HUES64 (cell line): ENCODE measurements around the gene GSK3B.
"Not testable (repeated sequence)": the region's sequence is repeated elsewhere in the genome, so short reads cannot be mapped to it uniquely, and the experiment has no call there.

Source experiments
- H3K27ac ChIP-seq: 2 replicates; pipeline ENCODE4 v1.7.0; 2013; ENCODE audit warnings: low read depth, low read length, inconsistent platforms
- H3K27me3 ChIP-seq: 2 replicates; pipeline ENCODE4 v1.6.1; 2013; ENCODE audit warnings: mild to moderate bottlenecking, low read length; ENCODE audit not compliant: insufficient read depth
- H3K36me3 ChIP-seq: 2 replicates; pipeline ENCODE4 v1.6.1; 2013; ENCODE audit warnings: mild to moderate bottlenecking, low read length; ENCODE audit not compliant: insufficient read depth
- H3K4me1 ChIP-seq: 2 replicates; pipeline ENCODE4 v1.6.1; 2013; ENCODE audit warnings: mild to moderate bottlenecking, low read length, moderate library complexity; ENCODE audit not compliant: insufficient read depth
- H3K4me3 ChIP-seq: 2 replicates; pipeline ENCODE4 v1.5.1; 2013; ENCODE audit warnings: mild to moderate bottlenecking, low read length, moderate library complexity
- H3K9ac ChIP-seq: 2 replicates; pipeline ENCODE4 v1.6.1; 2013; ENCODE audit warnings: mild to moderate bottlenecking, low read depth, low read length
- H3K9me3 ChIP-seq: 2 replicates; pipeline ENCODE4 v1.6.1; 2013; ENCODE audit warnings: low read depth, low read length; ENCODE audit not compliant: insufficient read depth
- WGBS: fragments of 150-250, 120-280 bp; methylation state at CpG from one replicate; pipeline ENCODE4 v1.1.7; 2013; ENCODE audit warnings: missing lambda C conversion rate; 5-methylcytosine and 5-hydroxymethylcytosine counted together

Gene GSK3B

DNA sequence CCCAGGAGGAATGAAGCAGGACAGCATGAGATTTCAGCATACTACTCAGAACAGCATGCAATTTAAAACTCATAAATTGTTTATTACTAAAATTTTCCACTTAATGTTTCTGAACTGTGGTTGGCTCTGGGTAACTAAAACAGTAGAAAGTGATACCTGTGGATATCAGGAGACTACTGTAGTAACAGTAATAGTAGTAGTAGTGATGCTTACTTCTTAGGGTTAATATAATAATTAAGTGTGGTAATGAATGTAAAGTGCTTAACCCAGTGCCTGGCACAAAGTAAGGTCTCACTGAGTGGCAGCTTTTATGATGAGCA, 195.1 kb downstream of the GSK3B start:
- no peak overlapping the region for H3K9ac ChIP-seq
- no peaks in the 10 kb centered on the region for H3K27me3 ChIP-seq
- H3K36me3 ChIP-seq, result peaks cover 20% of the 10 kb centered on the region; the same call in 1 of the 2 replicates
- H3K9me3 ChIP-seq, result no peaks in the 10 kb centered on the region
- no peak overlapping the region for H3K27ac ChIP-seq
- no peaks in the 10 kb centered on the region for H3K4me1 ChIP-seq
- H3K4me3 ChIP-seq, result no peak overlapping the region

DNA sequence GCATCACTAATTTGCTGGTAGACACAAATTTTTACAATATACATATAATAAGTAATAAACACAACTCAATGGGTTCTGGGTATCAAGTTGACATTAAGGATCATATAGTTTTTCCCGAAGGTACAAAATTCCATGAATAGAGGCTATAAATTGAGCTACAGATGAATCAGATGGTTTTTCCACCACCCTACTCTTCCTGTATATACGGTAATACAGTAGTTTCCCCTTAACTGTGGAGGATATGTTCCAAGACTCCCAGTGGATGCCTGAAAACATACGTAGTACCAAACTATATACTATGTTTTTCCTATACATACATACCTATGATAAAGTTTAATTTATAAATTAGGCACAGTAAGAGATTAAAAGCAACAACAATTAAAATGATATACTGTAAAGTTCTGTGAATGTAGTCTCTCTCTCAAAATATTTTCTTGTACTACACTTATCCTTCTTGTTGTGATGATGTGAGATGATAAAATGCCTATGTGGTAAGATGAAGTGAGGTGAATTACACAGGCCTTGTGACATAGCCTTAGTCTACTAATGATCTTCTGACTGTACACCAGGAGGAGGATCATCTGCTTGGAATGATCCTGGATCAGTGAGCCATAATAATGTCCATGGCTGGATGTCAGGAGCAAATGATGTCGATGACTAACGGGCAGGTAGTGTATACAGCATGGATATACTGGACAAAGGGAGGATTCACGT, 195.6 kb downstream of the GSK3B start:
- Histone ChIP-seq H3K9ac (no peak overlapping the region), H3K9me3 (no peaks in the 10 kb centered on the region), H3K4me1 (no peaks in the 10 kb centered on the region), H3K27ac (no peak overlapping the region), H3K36me3 (peaks cover 15% of the 10 kb centered on the region; the same call in 1 of the 2 replicates), H3K27me3 (no peaks in the 10 kb centered on the region), H3K4me3 (no peak overlapping the region)
- WGBS, result 96% methylated on average over 6 of the region's 6 CpGs

- H3K36me3 ChIP-seq, result peaks cover 13% of the 10 kb centered on the region
- peaks cover 13% of the 10 kb centered on the region for H3K9me3 ChIP-seq
- no peak overlapping the region for H3K9ac ChIP-seq
- H3K4me3 ChIP-seq, result no peak overlapping the region
- no CpG with 5 or more reads among the region's 2 CpGs for WGBS
- H3K27ac ChIP-seq, result no peak overlapping the region
- no peaks in the 10 kb centered on the region for H3K4me1 ChIP-seq
- no peaks in the 10 kb centered on the region for H3K27me3 ChIP-seq
These were observed 200.1 kb downstream of the GSK3B start for GRCh38 chr3:119894195-119894594.

DNA sequence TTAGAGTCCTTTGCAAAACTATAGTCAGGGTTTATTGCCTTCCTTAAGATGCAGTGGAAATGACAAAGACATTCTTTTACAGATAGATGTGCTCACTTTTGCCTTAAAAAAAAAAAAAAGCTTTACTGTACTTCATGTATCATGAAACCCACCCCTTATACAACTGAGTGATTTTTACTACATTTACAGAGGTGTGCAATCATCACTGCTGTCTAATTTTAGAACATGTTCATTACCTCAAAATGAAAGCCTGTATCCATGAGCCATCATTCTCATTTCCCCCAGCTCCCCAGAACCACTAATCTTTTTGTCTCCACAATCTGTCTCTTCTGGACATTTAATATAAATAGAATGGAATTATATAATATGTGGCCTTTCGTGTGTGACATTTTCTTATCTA, 200.5 kb downstream of the GSK3B start:
- Histone ChIP-seq H3K4me1 (no peaks in the 10 kb centered on the region), H3K36me3 (peaks cover 17% of the 10 kb centered on the region), H3K9me3 (peaks cover 17% of the 10 kb centered on the region), H3K27ac (no peak overlapping the region), H3K4me3 (no peak overlapping the region), H3K9ac (no peak overlapping the region), H3K27me3 (no peaks in the 10 kb centered on the region)
- no CpG with 5 or more reads among the region's 1 CpG for WGBS

DNA sequence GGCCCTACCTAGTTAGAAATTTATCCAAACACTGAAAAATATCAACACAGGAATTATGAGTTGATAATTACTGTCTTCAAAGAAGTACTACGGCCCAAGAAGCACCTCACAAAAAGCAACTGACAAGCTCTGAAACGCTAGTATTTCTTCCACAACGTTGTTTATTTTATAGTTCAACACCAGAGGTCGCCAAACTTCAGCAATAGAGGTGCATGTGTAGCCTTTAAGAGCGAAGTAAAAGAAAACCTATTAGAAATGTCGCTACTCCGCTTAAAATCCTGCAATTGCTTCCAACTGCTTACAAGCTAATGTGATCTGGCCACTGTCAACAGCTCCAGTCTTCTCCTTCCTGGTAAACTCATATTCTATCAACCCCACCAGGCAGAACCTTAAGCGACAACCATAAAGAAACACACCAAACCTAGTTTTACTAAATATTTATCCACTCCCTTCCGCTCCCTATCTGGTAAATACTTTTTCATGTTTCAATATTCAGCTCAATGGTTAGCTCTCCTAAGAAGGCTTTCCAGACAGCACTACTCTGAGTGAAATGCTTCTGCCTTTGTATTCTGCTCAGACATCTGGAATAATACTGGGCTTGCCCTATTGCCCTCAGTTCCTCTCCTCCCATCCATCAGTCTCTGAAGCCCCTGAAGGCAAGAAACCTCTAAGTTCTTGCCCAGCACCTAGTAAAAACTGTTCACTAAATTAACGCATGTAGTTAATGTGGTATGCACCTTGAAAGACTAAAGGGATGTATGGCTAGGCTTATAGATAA, 202.1 kb downstream of the GSK3B start:
- WGBS, result 50% methylated on average over 10 of the region's 10 CpGs
- H3K4me1 ChIP-seq, result no peaks in the 10 kb centered on the region
- peaks cover 21% of the 10 kb centered on the region for H3K36me3 ChIP-seq
- H3K9me3 ChIP-seq, result peaks cover 22% of the 10 kb centered on the region
- no peak overlapping the region for H3K9ac ChIP-seq
- H3K4me3 ChIP-seq, result no peak overlapping the region
- H3K27ac ChIP-seq, result no peak overlapping the region
- no peaks in the 10 kb centered on the region for H3K27me3 ChIP-seq

- not testable (repeated sequence) for H3K27me3 ChIP-seq, H3K9ac ChIP-seq, H3K27ac ChIP-seq, H3K4me1 ChIP-seq, H3K4me3 ChIP-seq
- peaks cover 21% of the 10 kb centered on the region for H3K36me3 ChIP-seq
- peaks cover 22% of the 10 kb centered on the region for H3K9me3 ChIP-seq
- 92% methylated on average over 4 of the region's 4 CpGs for WGBS
These were observed 205.6 kb downstream of the GSK3B start for GRCh38 chr3:119888681-119889080.

GRCh38 chr3:119885746-119886530, 208.3 kb downstream of the GSK3B start:
- Histone ChIP-seq H3K27me3 (no peaks in the 10 kb centered on the region), H3K36me3 (peaks cover 32% of the 10 kb centered on the region), H3K4me3 (no peak overlapping the region), H3K27ac (no peak overlapping the region), H3K9ac (no peak overlapping the region), H3K9me3 (peaks cover 22% of the 10 kb centered on the region), H3K4me1 (no peaks in the 10 kb centered on the region)
- 96% methylated on average over 3 of the region's 3 CpGs for WGBS

- H3K4me3 ChIP-seq, result no peak overlapping the region
- no peak overlapping the region for H3K27ac ChIP-seq
- peaks cover 9% of the 10 kb centered on the region for H3K9me3 ChIP-seq
- H3K9ac ChIP-seq, result no peak overlapping the region
- H3K36me3 ChIP-seq, result peaks cover 30% of the 10 kb centered on the region
- WGBS, result 93% methylated on average over 4 of the region's 4 CpGs
- no peaks in the 10 kb centered on the region for H3K27me3 ChIP-seq
- H3K4me1 ChIP-seq, result no peaks in the 10 kb centered on the region
These were observed 210.1 kb downstream of the GSK3B start for GRCh38 chr3:119884161-119884557.

DNA sequence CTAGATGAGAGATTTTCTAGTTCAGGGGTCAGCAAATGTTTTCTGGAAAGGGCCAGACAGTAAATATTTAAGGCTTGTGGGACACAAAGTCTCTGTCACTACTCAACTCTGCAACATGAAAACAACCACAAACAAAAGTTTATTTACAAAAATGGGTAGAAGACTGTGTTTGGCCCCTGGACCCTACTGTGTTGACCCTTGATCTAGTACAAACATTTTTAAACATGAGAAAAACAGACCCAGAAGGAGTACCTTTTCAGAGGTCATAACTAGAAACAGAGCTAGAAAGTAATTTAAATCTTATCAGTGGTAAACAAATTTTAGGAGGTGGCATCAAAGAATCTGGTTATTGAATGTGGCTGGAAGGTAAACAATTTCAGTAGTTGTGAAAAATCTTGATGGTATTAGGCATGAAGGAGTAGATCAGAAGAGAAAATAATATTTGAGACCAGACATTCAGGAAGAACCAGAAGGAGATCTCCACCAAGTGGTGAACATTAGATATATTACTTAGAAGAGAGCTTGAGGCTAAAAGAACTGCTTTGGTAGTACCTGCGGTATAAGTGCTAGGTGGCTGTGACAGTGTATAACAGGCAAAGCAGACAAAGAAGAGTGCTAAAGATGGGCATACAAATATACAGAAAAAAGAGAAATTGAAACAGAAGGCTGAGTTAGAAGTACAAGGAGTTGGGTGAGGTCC, 210.6 kb downstream of the GSK3B start:
- no peaks in the 10 kb centered on the region for H3K4me1 ChIP-seq
- peaks cover 3% of the 10 kb centered on the region; the same call in 1 of the 2 replicates for H3K9me3 ChIP-seq
- no peak overlapping the region for H3K27ac ChIP-seq
- H3K36me3 ChIP-seq, result peaks cover 24% of the 10 kb centered on the region
- no peak overlapping the region for H3K4me3 ChIP-seq
- 96% methylated on average over 1 of the region's 1 CpG for WGBS
- no peaks in the 10 kb centered on the region for H3K27me3 ChIP-seq
- H3K9ac ChIP-seq, result no peak overlapping the region

DNA sequence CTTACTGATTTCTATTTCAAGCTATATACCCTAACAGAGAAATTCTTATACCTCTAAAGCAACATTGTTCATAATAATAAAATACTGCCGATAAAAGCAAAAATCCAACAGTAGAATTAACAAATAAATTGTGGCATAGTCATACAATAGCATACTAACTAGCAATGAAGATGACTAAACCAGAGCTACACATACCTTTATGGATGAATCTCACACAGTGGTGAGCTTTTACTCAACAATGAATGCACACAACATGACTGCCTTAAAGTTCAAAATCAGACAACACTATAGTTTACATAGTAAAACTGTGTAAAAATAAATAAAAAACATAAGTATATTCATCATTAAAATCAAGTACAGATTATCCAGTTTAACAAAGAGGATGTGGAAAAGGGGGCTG, 213.3 kb downstream of the GSK3B start:
- 100% methylated on average over 1 of the region's 1 CpG for WGBS
- H3K9me3 ChIP-seq, result no peaks in the 10 kb centered on the region
- H3K27me3 ChIP-seq, result no peaks in the 10 kb centered on the region
- H3K27ac ChIP-seq, result no peak overlapping the region
- peaks cover 14% of the 10 kb centered on the region for H3K4me1 ChIP-seq
- peaks cover 23% of the 10 kb centered on the region for H3K36me3 ChIP-seq
- no peak overlapping the region for H3K4me3 ChIP-seq
- no peak overlapping the region for H3K9ac ChIP-seq

- Histone ChIP-seq H3K9me3 (no peaks in the 10 kb centered on the region), H3K27ac (no peak overlapping the region), H3K27me3 (no peaks in the 10 kb centered on the region), H3K4me3 (no peak overlapping the region), H3K36me3 (peaks cover 17% of the 10 kb centered on the region; the same call in 1 of the 2 replicates), H3K9ac (no peak overlapping the region), H3K4me1 (peaks cover 18% of the 10 kb centered on the region)
- WGBS, result no CpG with 5 or more reads among the region's 2 CpGs
These were observed 220.6 kb downstream of the GSK3B start for GRCh38 chr3:119873646-119874045.
